Activated CD8-positive, alpha-beta memory T cell treated with anti-CD3 and anti-CD28 coated beads, Interleukin-2, amount 10 ng/mL, durations not matched to agents 7 days and 5 days (primary cell): ENCODE data around the gene FAM163B. TPM values are rescaled to one million over a fixed set of nuclear protein-coding genes. Genes with fewer than 3 reads are reported as not detected.

Experiments
- ATAC-seq: fragments of 150-1000 bp; cut with Tn5 transposase; one replicate; pipeline ENCODE4 v1.10.0; 2021; ENCODE audit warnings: moderate library complexity
- CTCF ChIA-PET: fragments of 350-600 bp; sonication (Branson Sonifier 250); formaldehyde crosslinking; loops from one replicate; lab custom pipeline; 2021; ENCODE audit warnings: antibody characterized with exemption; lab: Charles Lee
- DNase-seq: peaks from one replicate; pipeline ENCODE4 v3.0.0-alpha.2; 2020
- H3K27ac Mint-ChIP-seq: one replicate; pipeline ENCODE4 v1.8.0; 2021; ENCODE audit warnings: mild to moderate bottlenecking, mixed read lengths
- H3K27me3 Mint-ChIP-seq: one replicate; pipeline ENCODE4 v1.8.0; 2021; ENCODE audit warnings: mixed read lengths
- H3K36me3 Mint-ChIP-seq: one replicate; pipeline ENCODE4 v1.8.0; 2021; ENCODE audit warnings: mild to moderate bottlenecking, mixed read lengths
- H3K4me1 Mint-ChIP-seq: one replicate; pipeline ENCODE4 v1.8.0; 2021; ENCODE audit warnings: mixed read lengths
- H3K4me3 Mint-ChIP-seq: one replicate; pipeline ENCODE4 v1.8.0; 2021; ENCODE audit warnings: mild to moderate bottlenecking, moderate library complexity, mixed read lengths
- H3K9me3 Mint-ChIP-seq: one replicate; pipeline ENCODE4 v1.8.0; 2022; ENCODE audit warnings: low read depth, mixed read lengths
- total RNA-seq, 2 experiments: library from RNA; stranded (reverse); gene quantifications; one replicate each; pipeline ENCODE4 v1.2.3, GENCODE V29; 2021

FAM163B gene
- total RNA-seq, 2 experiments from 2014 or later: not detected

DNA sequence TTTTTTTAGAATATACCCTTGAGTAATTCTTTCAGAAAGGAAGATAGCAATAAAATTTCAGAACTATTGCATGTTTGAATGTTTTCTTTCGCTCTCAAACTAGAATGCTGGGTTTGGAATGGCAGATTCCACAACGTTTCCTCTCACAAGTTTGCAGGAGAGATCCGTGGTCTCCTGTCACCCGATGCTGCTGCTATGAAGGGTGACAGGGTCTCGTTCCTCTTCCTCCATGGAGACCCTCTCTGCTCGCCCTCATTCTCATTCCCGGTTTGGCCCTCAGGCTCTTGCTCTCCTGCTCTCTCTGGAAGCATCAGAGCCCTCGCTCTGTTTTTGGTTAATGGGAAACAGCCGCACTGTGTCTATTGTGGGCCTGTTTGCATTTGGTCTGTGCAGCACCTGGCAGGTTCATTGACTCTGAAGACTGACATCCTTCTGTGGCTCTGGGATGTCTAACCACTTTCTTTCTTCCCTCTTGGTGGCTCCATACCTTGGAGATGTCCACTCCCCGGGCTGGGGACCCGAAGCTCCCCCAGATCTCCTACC is 12.6 kb upstream of the FAM163B start:
- Mint-ChIP-seq H3K9me3 (peaks cover 5% of the 10 kb centered on the region), H3K36me3 (peaks cover 4% of the 10 kb centered on the region), H3K4me3 (no peak overlapping the region), H3K4me1 (peaks cover 28% of the 10 kb centered on the region), H3K27me3 (peaks cover 24% of the 10 kb centered on the region), H3K27ac (no peak overlapping the region)
- DNase-seq (no peak), ATAC-seq (no peak)
- CTCF ChIA-PET: interaction anchor here (1.5 kb wide), 1 partner anchor 105 kb away, joined by 4 read pairs; no protein-coding TSS in a partner anchor

DNA sequence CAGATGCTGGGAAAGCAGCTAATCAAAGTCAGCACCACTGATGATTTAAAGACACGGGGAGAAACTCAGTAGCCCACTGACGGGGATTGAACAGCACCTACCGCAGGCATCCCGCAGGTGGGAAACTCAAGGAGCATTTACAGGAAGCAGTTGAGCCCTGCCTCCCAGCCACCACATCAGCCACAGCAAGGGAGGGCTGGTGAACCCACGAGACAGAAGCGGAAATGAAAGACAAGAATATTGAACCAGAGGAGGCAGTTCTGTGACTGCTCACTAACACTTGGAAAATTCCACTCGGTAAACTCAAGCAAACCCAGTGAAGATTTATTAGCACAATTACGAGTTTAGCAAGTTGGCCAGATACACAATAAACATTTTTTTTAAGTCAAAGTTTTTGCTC is 10.6 kb upstream of the FAM163B start:
- peaks cover 22% of the 10 kb centered on the region for H3K27me3 Mint-ChIP-seq
- no peak overlapping the region for H3K4me3 Mint-ChIP-seq
- H3K27ac Mint-ChIP-seq: no peak overlapping the region
- ATAC-seq (peak; percentile 82), DNase-seq (peak; percentile 81)
- H3K36me3 Mint-ChIP-seq: no peaks in the 10 kb centered on the region
- peaks cover 28% of the 10 kb centered on the region for H3K4me1 Mint-ChIP-seq
- peaks cover 3% of the 10 kb centered on the region for H3K9me3 Mint-ChIP-seq
- CTCF ChIA-PET: interaction anchor here (1.2 to 1.4 kb wide), 2 partner anchors 57 to 96 kb away, joined by 4 read pairs; no protein-coding TSS in a partner anchor

DNA sequence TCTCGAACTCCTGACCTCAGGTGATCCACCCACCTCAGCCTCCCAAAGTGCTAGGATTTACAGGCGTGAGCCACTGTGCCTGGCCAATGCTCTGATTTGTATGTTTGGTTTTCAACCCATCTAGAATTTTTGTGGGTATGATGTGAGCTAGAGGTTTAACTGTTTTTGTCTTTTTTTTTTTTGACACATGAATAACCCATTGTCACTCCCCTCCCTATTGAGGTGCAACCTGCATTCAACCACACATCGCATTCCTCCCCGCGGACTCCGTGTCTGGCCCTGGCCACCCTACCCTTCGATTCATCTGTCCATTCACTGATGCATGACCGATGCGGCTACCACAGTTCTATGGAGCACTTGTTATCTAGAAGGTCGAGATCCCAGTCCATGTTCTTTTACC is 9.5 kb upstream of the FAM163B start:
- CTCF ChIA-PET: interaction anchor here (1.2 to 1.4 kb wide), 2 partner anchors 58 to 97 kb away, joined by 4 read pairs; no protein-coding TSS in a partner anchor
- Mint-ChIP-seq H3K27me3 (peaks cover 22% of the 10 kb centered on the region), H3K4me1 (peaks cover 28% of the 10 kb centered on the region), H3K4me3 (no peak overlapping the region), H3K27ac (no peak overlapping the region), H3K36me3 (no peaks in the 10 kb centered on the region), H3K9me3 (no peaks in the 10 kb centered on the region)
- ATAC-seq: no peak
- no peak for DNase-seq

DNA sequence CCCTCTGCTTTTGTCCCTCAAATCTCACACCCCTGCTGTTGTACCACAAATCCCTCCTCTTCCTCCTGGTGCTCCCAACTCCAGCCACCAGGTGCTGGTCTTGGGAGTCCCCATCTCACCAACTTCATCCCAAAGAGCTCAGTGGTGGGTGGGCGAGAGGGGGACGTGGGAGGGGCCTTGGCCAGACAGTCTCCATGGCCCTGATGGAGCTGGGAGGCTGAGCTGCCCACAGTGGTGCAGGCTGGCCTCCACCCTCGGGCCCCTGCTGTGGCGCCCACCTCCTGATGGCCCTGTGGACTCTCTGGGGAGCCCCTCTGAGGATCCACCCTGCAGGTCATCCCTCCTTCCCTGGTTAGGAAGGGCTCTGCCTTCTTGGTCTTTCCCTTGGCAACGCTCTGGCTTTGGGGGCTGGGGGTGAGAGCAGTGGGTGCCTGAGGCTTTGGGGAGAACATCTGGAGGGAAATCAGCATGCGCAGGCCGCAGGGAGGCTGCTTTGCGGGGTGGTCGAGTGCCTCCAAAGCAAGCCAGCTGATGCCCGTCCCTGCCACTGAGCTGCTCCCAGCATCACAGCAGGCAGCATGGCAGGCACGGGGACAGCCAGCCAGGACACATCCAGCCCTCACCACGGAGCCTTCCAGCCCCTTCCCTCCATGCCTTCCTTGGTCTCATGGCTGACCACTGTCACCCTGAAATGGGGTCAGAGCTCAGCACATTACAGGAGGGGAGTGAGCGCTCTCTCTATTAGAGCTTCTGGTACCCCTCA is 7.6 kb upstream of the FAM163B start:
- peaks cover 23% of the 10 kb centered on the region for H3K27me3 Mint-ChIP-seq
- no peak overlapping the region for H3K27ac Mint-ChIP-seq
- H3K4me3 Mint-ChIP-seq: no peak overlapping the region
- H3K36me3 Mint-ChIP-seq: no peaks in the 10 kb centered on the region
- ATAC-seq (no peak), DNase-seq (no peak)
- CTCF ChIA-PET: interaction anchor here (0.8 kb wide), 1 partner anchor 126 kb away, joined by 3 read pairs; no protein-coding TSS in a partner anchor
- H3K4me1 Mint-ChIP-seq: peaks cover 24% of the 10 kb centered on the region
- no peaks in the 10 kb centered on the region for H3K9me3 Mint-ChIP-seq

DNA sequence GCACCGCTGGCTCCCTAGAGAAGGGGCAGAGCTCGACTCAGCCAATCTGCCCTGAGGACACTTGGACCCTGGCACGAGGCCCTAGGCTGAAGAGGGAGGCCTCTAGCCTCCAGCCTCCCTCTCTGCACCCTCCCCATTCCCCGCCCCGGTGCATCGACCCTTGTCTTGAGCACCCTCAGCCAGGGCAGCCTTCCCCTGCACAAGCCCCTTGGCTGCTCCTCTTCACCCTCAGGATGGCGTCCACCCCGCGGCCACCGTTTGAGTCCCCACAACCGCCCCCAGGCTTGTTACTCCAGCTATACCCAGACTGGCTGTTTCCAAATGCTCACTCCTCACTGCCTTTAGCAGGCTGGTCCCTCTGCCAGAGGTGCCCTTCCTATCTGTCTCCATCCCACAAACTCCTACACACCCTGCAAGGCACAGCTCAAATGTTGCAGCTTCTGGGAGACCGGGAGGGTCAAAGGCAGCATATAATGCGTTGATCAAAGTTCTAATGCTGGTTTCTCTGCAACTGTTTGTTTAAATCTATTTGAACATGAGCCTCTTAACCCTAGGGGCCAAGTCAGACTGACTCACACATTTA is 6.5 kb upstream of the FAM163B start:
- peaks cover 32% of the 10 kb centered on the region for H3K27me3 Mint-ChIP-seq
- no peak for ATAC-seq
- CTCF ChIA-PET: interaction anchor here (0.8 kb wide), 1 partner anchor 127 kb away, joined by 3 read pairs; no protein-coding TSS in a partner anchor

GRCh38 chr9:133615186-133615585 is 6.0 kb upstream of the FAM163B start:
- no peak for DNase-seq
- Mint-ChIP-seq H3K4me3 (no peak overlapping the region), H3K27ac (no peak overlapping the region), H3K4me1 (peaks cover 13% of the 10 kb centered on the region), H3K9me3 (no peaks in the 10 kb centered on the region), H3K36me3 (no peaks in the 10 kb centered on the region), H3K27me3 (peaks cover 37% of the 10 kb centered on the region)
- CTCF ChIA-PET: interaction anchor here (1.1 kb wide), 1 partner anchor 128 kb away, joined by 3 read pairs; no protein-coding TSS in a partner anchor
- no peak for ATAC-seq

More for the DNA sequence above, 6.5 kb upstream of the FAM163B start:
- H3K9me3 Mint-ChIP-seq: no peaks in the 10 kb centered on the region
- H3K36me3 Mint-ChIP-seq: no peaks in the 10 kb centered on the region
- DNase-seq: no peak
- H3K4me1 Mint-ChIP-seq: peaks cover 16% of the 10 kb centered on the region
- H3K4me3 Mint-ChIP-seq: no peak overlapping the region
- H3K27ac Mint-ChIP-seq: no peak overlapping the region

GRCh38 chr9:133614678-133615077 is 5.5 kb upstream of the FAM163B start:
- peaks cover 42% of the 10 kb centered on the region for H3K27me3 Mint-ChIP-seq
- CTCF ChIA-PET: interaction anchor here (1.1 kb wide), 1 partner anchor 128 kb away, joined by 3 read pairs; no protein-coding TSS in a partner anchor

GRCh38 chr9:133614056-133614455 is 4.9 kb upstream of the FAM163B start:
- Mint-ChIP-seq H3K4me1 (peaks cover 3% of the 10 kb centered on the region), H3K27me3 (peaks cover 42% of the 10 kb centered on the region), H3K36me3 (no peaks in the 10 kb centered on the region), H3K9me3 (no peaks in the 10 kb centered on the region), H3K4me3 (no peak overlapping the region), H3K27ac (no peak overlapping the region)
- CTCF ChIA-PET: interaction anchor here (1.1 kb wide), 1 partner anchor 129 kb away, joined by 3 read pairs; no protein-coding TSS in a partner anchor
- DNase-seq: no peak
- no peak for ATAC-seq

More at GRCh38 chr9:133614678-133615077, 5.5 kb upstream of the FAM163B start:
- no peak overlapping the region for H3K27ac Mint-ChIP-seq
- no peaks in the 10 kb centered on the region for H3K9me3 Mint-ChIP-seq
- no peak overlapping the region for H3K4me3 Mint-ChIP-seq
- H3K4me1 Mint-ChIP-seq: peaks cover 8% of the 10 kb centered on the region
- no peaks in the 10 kb centered on the region for H3K36me3 Mint-ChIP-seq
- ATAC-seq (no peak), DNase-seq (no peak)

- no peak overlapping the region for H3K27ac Mint-ChIP-seq
- DNase-seq: no peak
- ATAC-seq: no peak
- peaks cover 42% of the 10 kb centered on the region for H3K27me3 Mint-ChIP-seq
- no peak overlapping the region for H3K4me3 Mint-ChIP-seq
- H3K36me3 Mint-ChIP-seq: no peaks in the 10 kb centered on the region
- no peaks in the 10 kb centered on the region for H3K4me1 Mint-ChIP-seq
- CTCF ChIA-PET: no interaction called here
- no peaks in the 10 kb centered on the region for H3K9me3 Mint-ChIP-seq
Measured at GRCh38 chr9:133613432-133613831, 4.2 kb upstream of the FAM163B start.

- no peak for ATAC-seq
- CTCF ChIA-PET: no interaction called here
- Mint-ChIP-seq H3K4me3 (no peak overlapping the region), H3K27ac (no peak overlapping the region), H3K4me1 (no peaks in the 10 kb centered on the region), H3K9me3 (no peaks in the 10 kb centered on the region), H3K27me3 (peaks cover 44% of the 10 kb centered on the region), H3K36me3 (no peaks in the 10 kb centered on the region)
- no peak for DNase-seq
Measured at GRCh38 chr9:133612816-133613215, 3.6 kb upstream of the FAM163B start.

DNA sequence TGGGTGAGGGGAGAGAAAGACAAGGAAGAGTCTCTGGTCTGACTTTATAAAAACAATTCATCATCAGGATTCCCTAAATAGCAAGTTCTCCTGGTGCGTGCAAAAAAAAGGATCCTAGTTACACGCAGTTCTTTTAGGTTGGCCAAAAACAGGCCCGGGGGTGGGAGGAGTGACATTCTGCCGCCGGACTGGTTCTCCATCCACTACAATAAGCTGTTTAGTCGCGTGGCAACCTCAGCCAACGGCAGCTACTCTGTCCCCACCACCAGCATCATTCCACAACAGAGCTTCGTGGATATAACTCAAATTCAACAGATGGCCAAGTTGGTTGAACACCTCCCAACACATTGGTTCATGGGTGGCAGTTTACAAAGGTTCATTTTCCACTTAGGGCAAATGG is 2.9 kb upstream of the FAM163B start:
- DNase-seq (no peak), ATAC-seq (no peak)
- no peak overlapping the region for H3K27ac Mint-ChIP-seq
- no peaks in the 10 kb centered on the region for H3K4me1 Mint-ChIP-seq
- H3K27me3 Mint-ChIP-seq: peaks cover 50% of the 10 kb centered on the region
- no peaks in the 10 kb centered on the region for H3K36me3 Mint-ChIP-seq
- H3K9me3 Mint-ChIP-seq: no peaks in the 10 kb centered on the region
- no peak overlapping the region for H3K4me3 Mint-ChIP-seq
- CTCF ChIA-PET: no interaction called here

DNA sequence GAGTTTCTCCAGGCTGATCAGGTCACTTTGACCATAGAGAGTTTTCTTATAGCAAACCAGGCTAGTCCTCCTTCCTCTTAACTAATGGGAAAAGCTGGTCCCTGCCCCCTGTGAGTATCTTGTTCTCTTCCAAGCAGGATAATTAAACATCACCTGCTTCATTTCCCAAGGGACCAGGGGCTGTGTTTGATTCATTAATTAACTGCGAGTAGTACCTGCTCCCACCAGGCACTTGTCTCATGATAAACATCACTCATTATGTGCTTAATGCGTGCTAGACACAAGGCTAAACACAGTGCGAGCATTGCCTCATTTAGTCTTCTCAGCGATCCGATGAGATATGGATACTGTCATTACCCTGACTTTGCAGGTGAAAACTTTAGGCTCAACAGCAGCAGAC is 1.7 kb upstream of the FAM163B start:
- CTCF ChIA-PET: no interaction called here
- H3K27me3 Mint-ChIP-seq: peaks cover 51% of the 10 kb centered on the region
- no peaks in the 10 kb centered on the region for H3K9me3 Mint-ChIP-seq

GRCh38 chr9:133608889-133609288 is 300 bp downstream of the FAM163B start:
- Mint-ChIP-seq H3K4me3 (no peak overlapping the region), H3K27ac (no peak overlapping the region), H3K4me1 (peaks cover 8% of the 10 kb centered on the region), H3K36me3 (no peaks in the 10 kb centered on the region), H3K27me3 (peaks cover 55% of the 10 kb centered on the region), H3K9me3 (no peaks in the 10 kb centered on the region)
- no peak for DNase-seq
- ATAC-seq: no peak
- CTCF ChIA-PET: interaction anchor here (0.7 kb wide), 1 partner anchor 173 kb away, joined by 3 read pairs; no protein-coding TSS in a partner anchor

More for the DNA sequence above, 1.7 kb upstream of the FAM163B start:
- Mint-ChIP-seq H3K4me1 (no peaks in the 10 kb centered on the region), H3K4me3 (no peak overlapping the region), H3K27ac (no peak overlapping the region), H3K36me3 (no peaks in the 10 kb centered on the region)
- DNase-seq (no peak), ATAC-seq (no peak)
